NOMO-1 treated with dmso at 0.1 percent for 144 hours (cell line): ENCODE data around the gene IMMP2L.
"Not testable (repeated sequence)": the region's sequence is repeated elsewhere in the genome, so short reads cannot be mapped to it uniquely, and the experiment has no call there.

Experiments used
- DNase-seq: peaks from one replicate; lab custom pipeline; 2025; ENCODE audit not compliant: unreplicated experiment; lab: John Stamatoyannopoulos, UW

The IMMP2L gene

DNA sequence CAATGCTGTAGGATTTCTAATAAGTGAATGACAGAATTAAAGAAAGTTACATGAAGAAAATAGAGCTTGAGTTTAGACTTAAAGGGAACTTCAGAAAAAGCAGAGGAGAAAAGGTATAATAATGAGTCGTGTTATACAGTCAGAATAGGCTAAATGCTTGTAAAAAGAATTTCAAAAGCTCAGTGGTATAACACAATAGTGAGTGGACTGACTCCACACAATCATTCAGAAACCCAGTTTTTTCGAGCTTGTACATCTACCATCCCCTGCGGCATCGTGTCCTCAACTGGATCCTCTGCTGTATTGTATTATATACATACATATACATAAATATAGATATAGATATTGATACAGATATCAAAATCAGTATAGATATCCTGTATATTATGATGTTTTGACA, 52.2 kb downstream of the IMMP2L start:
- no peak for DNase-seq

- DNase-seq = no peak
Measured at GRCh38 chr7:111509288-111509687, 53.0 kb downstream of the IMMP2L start.

DNA sequence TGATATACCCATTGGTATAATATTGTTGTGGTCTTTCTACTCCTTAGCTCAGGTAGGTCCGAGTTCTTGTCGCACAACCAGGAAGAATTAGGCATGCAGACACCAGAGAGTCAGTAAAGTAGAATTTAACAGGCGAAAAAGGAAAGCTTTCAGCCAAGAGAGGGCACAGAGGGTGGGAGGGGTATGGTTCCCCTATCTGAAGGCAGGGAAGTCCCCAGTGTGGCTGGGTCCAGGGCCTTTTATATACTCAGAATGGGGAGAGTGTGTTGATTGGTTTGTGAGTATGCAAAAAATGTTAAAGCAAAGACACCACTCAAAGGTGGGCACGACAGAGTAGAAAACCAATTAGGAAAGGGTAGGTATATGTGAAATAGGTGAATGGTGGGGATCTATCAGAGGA, 53.9 kb downstream of the IMMP2L start:
- no peak for DNase-seq

DNA sequence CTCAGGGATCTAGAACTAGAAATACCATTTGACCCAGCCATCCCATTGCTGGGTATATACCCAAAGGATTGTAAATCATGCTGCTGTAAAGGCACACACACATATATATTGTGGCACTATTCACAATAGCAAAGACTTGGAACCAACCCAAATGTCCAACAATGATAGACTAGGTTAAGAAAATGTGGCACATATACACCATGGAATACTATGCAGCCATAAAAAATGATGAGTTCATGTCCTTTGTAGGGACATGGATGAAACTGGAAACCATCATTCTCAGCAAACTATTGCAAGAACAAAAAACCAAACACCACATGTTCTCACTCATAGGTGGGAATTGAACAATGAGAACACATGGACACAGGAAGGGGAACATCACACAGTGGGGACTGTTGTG, 56.9 kb downstream of the IMMP2L start:
- DNase-seq = not testable (repeated sequence)

DNA sequence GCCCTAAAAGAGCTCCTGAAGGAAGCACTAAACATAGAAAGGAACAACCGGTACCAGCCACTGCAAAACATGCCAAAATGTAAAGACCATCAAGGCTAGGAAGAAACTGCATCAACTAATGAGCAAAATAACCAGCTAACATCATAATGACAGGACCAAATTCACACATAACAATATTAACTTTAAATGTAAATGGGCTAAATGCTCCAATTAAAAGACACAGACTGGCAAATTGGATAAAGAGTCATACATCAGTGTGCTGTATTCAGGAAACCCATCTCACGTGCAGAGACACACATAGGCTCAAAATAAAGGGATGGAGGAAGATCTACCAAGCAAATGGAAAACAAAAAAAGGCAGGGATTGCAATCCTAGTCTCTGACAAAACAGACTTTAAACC, 60.5 kb downstream of the IMMP2L start:
- DNase-seq = not testable (repeated sequence)

- DNase-seq = no peak
Measured at GRCh38 chr7:111499027-111499426, 63.3 kb downstream of the IMMP2L start.

- DNase-seq = no peak
Measured at GRCh38 chr7:111498391-111499007, 63.8 kb downstream of the IMMP2L start.

DNA sequence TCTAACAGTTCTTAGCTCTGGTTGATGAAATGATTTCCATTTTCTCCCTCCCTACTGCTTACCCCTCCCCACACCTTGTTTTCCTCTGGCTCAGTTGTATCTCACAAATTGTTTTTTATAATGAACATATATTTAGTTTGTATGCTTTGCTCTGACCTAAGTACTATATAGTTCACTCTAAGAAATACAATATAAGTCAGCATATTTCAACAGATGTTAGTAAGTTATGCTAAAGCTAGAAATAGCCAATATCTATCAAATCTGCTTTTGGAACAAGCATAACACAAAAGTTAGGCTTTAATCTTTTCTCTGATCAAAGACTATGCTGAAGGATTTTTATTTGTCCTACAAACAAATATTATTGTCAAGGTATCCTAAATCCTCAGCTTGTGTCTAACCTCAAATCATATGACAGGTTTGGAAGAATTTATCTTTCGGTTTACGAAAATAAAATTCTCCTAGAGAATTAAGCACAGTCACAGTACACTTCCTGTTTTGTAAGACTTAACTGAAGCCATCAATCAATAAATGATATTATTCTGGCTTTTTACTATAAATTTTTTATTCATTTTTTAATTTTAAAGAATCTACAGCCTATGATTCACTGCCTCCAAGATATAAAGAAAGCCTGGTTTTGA, 67.0 kb downstream of the IMMP2L start:
- DNase-seq = no peak

- no peak for DNase-seq
Measured at GRCh38 chr7:111492234-111492633, 70.1 kb downstream of the IMMP2L start.

DNA sequence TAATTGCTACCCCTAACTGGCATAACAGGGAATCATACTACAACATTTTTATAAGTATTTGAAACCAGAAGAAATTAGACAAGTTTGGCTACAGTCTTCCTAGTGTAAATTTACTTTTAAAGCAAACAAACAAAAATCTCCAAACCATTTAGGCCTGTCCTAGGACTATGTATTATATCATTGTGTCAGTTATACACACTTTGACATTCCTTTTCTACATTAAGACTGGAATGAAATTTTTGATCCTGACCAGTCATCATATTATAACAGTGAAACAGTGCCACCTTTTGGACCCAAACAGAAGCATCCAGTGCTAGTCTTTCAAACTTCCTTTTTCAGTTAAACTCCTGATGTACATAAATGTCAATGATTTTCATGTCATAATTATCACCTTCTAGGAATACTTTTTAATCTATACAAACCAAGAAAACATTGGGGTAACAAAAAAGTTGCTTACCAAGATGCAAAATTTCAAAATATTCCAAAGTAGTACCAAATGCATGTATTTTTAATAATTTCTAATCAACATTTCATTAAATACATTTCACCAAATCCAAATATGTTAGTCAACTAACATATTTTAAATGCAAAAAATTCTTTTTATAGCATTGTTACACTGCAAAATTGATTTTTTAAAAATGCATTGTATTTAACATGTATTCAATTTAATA, 75.7 kb downstream of the IMMP2L start:
- no peak for DNase-seq

DNA sequence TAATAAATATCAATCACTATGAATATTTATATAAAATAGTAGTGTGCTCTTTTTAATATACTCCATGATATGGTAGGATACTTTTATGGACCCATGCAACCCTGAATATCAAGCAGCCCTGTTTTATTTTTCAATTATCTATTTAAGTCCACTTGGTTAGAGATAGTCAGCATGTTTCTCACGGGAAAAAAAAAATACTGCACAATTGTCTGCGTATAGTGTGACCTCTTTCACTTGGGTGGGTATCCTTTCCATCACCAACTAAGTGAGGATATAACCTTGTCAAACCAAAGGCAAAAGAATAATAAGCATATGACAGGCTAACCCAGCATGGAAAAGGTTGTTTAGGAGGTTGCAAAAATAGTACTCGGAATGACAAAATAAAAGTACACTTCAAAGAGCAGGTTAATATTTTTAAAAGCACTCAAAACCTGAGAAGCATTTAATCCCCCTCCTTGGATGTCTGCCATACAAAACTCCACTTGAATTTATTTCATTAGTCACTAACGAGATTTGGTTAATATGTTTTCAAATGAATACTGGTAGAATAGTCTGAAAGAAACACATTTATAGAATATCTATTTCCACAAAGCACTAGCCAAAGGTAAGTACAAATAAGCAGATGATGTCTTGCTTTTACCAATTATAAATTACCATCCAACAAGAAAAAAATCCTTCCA, 76.5 kb downstream of the IMMP2L start:
- no peak for DNase-seq

GRCh38 chr7:111483078-111483477, 79.2 kb downstream of the IMMP2L start:
- no peak for DNase-seq

- no peak for DNase-seq
Measured at GRCh38 chr7:111477462-111478225, 84.6 kb downstream of the IMMP2L start.

DNA sequence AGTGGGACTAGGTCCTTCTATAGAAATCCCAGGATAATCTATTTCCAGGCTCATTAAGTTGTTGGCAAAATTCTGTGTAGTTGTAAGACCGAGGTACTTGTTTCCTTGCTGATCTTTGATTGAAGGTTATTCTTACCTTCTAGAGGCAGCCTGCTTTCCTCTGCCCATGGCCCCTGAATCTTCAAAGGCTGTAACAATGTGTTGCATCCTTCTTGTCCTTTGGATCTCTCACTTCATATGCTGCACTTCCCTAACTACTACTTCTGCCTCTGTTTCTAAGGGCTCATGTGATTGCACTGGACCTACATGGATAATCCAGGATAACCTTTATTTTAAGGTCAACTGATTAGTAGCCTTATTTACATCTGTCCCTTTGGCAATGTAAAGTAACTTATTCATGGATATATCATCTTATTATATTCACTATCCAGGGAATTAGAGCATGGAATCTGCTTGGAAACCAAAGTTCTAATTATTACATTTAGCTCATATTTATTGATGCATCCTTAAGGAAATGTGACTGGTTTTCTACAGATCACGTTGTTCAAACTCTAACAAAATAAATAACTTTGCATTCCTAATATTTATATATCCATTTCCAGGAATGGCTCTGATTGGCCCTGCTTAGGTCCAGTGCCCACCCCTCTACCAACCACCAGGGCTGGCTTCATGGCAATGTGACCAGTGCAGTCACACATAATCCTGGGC, 85.6 kb downstream of the IMMP2L start:
- DNase-seq = no peak

DNA sequence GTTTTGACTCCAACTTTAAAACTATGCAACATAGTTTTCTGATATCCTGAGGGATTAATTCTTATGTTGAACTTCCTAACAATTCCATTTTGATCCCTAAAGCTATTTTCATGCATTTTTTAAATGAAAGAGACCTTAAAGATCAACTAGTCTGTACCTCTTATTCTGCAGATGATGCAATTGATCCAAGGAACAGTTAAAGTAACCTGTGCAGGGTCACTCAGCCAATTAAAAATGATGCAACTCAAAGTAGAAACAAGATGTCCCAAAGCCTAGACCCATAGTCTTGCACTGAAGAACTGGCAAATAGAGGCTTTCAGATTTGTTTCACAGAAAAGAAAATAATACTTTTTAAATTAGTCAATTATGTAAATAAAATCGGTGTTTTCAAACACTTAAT, 86.3 kb downstream of the IMMP2L start:
- DNase-seq = no peak

- no peak for DNase-seq
Measured at GRCh38 chr7:111475419-111475748, 86.9 kb downstream of the IMMP2L start.

GRCh38 chr7:111474723-111475418, 87.4 kb downstream of the IMMP2L start:
- no peak for DNase-seq

GRCh38 chr7:111473449-111474198, 88.7 kb downstream of the IMMP2L start:
- DNase-seq = no peak

DNA sequence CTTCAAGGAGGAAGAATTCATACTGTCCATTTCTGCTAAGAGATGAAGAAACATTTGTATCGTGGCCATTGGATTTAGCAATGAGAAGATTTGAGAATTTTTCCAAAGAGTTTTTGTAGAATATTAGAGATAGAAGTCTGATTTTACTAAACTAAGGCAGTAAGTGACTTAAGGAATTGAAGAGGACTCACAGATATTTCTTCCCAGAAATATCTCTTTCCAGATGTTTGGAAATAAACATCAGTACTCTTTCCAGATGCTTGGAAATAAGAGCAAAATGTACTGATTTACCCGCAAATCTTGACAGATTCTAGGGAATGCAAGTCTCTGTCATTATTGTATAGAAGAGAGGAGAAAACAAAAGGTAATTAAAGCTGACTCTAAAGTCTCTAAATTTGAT, 91.3 kb downstream of the IMMP2L start:
- no peak for DNase-seq
